ENCODE measurements around the gene HSDL2. TPM values are rescaled to one million over a fixed set of nuclear protein-coding genes. Genes with fewer than 3 reads are reported as not detected.
"Not testable (repeated sequence)": the region's sequence is repeated elsewhere in the genome, so short reads cannot be mapped to it uniquely, and the experiment has no call there.

Gene HSDL2
- total RNA-seq, 1 experiment from 2014 or later = 21.6 TPM

DNA sequence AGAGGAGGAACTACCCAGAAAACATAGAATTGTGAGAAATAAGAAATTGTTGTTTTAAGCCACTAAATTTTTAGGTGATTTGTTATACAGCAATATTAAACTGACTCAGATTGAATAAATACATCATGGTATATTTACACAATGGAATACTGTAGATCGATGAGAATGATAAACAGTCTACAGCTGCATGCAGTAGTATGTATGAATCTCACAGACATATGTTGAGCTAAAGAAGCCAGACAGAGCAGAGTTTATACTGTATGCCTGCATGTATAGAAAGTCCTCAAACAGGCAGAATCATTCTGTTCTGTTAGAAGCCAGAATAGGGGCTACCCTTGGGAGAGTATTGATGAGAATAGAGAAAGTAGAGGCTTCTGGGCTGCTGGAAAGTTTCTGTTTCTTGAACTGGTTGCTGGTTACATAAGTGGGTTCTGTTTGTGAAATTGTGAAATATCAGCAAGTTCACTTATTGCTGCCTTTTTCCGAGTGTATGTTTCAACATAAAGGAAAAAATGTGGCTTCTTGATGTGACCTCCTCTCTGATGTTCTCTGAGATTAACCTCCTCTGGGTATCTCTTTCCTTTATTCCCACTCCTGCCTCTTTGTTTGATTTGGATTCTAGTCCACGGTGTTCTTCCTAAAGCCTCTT, 116.3 kb downstream of the HSDL2 start:
- DNase-seq (ENCODE audit: low read depth) = no peak

DNA sequence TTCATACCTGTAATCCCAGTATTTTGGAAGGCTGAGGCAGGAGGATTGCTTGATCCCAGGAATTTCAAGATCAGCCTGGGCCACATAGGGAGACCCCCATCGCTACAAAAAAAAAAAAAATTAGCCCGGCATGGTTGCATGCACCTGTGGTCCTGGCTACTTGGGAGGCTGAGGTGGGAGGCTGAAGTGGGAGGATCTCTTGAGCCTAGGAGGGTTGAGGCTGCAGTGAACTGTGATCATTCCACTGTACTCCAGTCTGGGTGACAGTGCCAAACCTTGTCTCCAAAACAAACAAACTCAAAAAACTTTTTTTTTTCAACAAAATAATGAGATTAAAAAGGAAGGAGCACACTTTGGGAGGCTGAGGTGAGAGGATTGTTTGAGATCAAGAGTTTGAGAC, 120.9 kb downstream of the HSDL2 start:
- DNase-seq (ENCODE audit: low read depth) = no peak

DNA sequence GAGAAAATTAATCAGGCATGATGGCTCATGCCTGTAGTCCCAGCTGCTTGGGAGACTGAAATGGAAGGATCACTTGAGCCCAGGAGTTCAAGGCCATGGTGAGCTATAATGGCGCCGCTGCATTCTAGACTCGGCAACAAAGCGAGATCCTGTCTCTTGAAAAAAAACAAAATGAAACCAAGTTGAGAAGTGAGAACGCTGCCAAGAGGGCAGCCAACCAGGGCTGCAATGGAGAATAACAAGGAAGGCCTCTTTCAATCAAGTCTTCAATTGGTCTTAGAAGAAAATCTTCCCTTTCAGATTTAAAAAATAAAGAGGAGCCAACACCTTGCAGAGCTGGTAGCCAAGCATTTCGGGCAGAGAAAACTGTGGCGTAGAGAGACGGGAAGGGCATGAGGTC, 121.4 kb downstream of the HSDL2 start:
- no peak for DNase-seq (ENCODE audit: low read depth)

DNA sequence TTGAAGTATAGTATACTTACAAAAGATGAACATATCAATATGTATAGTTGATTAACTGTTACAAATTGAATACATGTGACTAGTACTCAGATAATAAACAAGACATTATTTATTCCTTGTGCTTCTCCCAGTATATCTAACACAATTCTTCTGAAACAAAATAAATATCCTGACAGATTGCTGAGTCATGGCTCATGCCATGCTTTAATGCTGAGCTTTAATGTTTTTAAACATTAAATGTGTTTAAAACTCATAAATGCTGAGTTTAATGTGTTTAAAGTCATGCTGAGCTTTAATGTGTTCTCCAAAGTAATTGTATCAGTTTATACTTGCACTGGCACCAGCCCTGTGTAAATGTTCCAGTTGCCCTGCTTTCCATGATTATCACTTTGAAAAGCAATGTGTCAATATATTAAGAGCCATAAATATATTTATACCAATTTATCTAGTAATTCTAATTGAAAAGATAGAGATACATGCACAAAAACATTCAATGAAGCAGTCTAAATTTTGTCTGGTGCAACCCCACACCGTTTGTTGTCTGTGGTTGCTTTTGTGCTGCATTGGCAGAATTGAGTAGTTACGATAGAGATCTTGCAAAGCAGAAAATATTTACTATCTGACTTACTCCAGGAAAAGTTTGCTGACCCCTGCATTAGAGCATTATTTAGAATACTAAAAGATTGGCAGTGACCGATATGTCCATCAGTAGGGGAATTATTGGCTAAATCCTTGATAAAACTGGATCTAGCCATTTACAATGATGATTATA, 122.5 kb downstream of the HSDL2 start:
- DNase-seq (ENCODE audit: low read depth) = no peak

DNA sequence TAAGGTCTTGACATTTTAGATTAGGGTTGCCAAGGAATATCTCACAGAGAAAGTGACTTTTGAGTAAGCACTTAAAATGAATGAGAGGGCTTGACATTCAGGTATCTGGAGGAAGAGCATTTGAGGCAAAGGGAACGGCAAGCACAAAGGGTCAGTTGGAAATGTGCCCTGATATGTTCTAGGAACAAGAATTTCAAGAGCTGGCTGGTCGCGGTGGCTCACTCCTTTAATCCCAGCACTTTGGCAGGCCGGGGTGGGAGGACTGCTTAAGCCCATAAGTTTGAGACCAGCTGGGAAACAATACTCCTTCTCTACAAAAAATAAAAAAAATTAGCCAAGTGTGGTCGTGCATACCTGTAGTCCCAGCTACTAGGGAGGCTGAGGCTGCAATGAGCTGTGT, 123.3 kb downstream of the HSDL2 start:
- DNase-seq (ENCODE audit: low read depth) = no peak

DNA sequence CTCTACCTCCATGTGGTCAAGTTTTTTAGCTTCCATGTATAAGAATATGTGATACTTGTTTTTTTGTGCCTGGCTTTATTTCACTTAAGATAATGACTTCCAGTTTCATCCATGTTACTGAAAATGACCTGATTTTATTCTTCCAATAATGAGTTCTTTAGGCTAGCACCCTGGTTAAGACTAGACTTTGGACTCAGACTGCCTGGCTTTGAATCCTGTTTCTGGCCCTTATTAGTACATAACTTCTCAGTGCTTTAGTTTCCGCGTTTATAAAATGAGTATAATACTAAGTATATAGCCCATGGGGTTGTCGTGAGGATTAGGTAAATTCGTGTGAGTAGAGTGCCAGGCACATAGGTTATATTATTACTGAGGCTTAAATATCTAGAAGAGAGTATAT, 125.2 kb downstream of the HSDL2 start:
- DNase-seq (ENCODE audit: low read depth) = no peak

DNA sequence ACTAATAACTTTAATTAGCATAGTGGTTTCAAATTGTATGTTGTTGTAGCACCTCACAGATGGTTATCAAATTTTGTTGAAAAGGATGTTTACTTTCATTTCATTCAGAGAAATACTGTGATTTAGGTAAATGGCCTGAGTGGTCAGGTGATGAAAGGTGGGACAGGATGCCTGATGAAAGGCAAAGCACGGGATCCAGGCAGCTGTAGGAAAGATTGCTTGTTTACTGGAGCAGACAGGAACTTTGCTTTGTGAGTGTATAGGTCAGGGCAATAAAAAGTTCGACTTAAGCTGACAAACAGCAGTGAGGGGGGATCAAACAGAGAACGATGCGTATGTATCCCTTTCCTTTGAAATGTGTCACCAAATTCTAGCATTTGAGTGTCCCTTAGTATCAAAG, 125.7 kb downstream of the HSDL2 start:
- no peak for DNase-seq (ENCODE audit: low read depth)

DNA sequence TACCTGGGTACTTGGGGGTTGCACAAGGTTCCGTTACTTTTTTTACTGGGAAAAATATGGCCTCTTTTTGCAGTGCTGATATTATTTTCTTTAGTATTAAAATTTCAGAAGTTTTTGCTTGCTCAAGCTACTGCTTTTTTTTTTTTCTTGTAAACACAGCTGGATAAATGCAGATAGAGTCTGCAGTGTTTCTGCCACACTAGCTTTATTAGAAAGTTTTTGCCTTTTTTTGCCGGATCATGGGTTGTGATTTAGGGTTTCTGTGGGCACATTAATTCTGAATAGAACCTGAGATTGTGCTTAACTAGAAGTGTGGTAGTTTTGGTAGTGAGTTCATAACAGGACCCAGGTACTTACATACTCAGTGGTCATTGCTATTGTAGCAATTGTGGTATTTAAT, 126.7 kb downstream of the HSDL2 start:
- DNase-seq (ENCODE audit: low read depth) = no peak

DNA sequence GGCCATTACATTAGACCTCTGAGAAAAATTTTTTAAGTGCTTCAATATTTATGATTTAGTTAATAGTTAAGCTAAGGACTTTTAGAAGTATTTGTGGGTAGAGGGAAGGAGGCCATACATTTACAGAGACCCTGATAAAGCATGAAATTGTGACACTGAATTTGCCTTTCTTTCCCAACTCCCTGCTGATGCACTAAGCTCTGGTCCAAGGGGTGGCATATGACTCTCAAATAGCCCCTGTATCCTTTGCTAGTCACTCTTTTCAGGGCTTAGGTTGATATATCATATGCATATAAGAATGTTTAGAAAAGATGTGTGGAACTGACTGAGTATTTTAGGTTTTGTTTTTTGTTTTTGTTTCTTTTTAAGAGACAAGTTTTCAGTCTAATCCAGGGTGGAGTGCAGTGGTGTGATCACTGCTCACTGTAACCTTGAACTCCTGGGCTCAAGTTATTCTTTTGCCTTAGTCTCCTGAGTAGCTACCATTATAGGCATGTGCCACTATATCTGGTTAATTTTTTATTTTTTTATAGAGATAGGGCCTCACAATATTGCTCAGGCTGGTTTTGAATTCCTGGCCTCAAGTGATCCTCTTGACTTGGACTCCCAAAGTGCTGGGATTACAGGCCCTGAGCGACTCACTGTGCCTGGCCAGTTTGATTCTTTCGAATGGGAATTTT, 127.2 kb downstream of the HSDL2 start:
- no peak for DNase-seq (ENCODE audit: low read depth)

DNA sequence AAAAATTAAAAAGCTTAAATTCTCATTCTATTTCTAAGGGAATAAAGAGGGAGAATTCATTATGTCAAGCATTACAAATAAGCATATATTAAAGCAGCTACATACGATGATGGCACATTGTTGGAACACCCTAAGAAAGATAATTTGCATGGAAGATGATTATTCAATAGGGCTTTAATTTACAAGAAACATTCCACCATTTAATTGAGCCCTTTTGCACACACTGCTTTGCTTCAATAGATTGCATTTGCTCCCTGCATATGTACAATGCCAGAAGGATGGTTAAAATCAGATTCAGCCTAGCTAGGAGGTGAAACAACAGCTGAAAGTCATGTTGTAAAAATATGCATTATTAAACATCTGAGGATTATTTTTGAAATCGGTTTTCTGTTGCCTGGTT, 128.5 kb downstream of the HSDL2 start:
- DNase-seq (ENCODE audit: low read depth) = no peak

DNA sequence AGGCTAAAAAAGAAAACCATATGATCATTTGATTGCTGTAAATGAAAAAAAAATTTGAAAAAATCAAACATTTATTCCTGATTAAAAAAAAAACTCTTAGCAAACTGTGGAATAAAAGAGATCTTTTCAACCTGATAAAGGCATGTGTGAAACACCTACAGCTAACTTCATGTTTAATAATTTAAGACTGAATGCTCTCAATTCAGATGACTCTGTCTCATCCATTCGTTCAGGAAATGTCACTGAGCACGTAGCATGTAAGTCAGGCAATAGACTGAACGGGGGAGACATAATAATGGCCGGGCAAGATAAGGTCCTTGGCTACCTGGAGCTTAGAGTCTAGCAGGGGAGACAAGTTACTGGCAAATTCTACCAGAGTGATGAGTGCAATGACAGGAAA, 132.5 kb downstream of the HSDL2 start:
- not testable (repeated sequence) for DNase-seq (ENCODE audit: low read depth)

DNA sequence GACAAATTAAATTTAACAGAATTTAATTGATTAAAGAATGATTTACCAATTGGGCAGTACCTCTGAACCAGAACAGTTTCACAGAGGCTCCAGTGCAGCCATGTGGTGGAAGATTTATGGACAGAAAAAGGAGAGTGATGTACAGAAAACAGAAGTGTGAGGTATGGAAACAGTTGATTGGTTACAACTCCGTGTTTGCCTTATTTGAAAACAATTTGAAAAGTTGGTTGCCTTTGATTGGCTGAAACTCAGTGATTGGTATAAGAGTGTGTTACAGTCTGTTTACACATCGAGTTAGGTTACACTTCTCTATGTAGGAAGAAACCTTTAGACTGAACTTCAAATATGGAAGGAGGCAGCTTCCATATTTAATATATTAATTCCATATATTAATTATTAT, 136.9 kb downstream of the HSDL2 start:
- no peak for DNase-seq (ENCODE audit: low read depth)

DNA sequence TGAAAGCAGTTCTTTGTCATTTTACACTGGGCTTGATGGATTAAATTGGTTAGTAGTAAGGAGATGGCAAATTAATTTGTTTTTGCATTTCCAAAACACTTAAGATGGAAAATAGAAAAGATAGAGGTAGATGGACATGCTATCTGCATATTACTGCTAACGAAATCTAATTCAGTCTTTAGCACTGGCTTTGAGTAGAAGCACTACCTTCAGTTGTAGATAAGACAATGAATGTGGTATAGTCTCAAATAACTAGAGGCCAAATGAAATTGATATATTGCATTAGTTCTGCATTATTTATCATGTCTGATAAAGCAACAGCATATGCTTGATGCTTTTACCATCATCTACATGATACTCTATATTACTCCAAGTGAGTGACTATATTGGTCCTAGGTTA, 140.2 kb downstream of the HSDL2 start:
- DNase-seq (ENCODE audit: low read depth) = no peak

DNA sequence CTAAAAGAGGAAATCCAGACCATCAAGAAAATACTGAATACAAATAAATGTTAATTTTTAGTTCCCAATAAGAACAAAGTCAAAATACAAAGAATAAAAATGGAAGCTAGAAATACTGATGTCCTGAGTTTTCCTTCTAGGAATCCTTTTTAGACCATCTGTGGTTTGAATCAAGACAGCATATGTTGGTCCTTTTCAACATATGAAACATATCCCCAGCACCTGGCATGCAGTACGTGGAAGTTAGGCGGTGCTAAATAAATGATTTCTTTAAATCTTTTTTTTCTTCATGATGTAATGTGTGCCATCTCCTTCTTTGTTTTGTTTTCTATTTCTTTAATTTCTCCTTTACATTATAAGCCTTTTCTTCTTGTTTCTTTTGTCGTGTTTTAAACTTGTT, 140.7 kb downstream of the HSDL2 start:
- no peak for DNase-seq (ENCODE audit: low read depth)

Other genes with a start within 250 kb of the HSDL2 start
- gene SUSD1, start 204.8 kb upstream of the HSDL2 start, total RNA-seq (2014; rRNA removed; shearing (Covaris generic)) = 1.2 and 2.1 TPM in 2 replicates
- 19.4 and 49.5 TPM in 2 replicates for gene PTBP3, start 46.5 kb upstream of the HSDL2 start, total RNA-seq (2014; rRNA removed; shearing (Covaris generic))
- 2.3 and 3.5 TPM in 2 replicates for gene KIAA1958, start 106.7 kb downstream of the HSDL2 start, total RNA-seq (2014; rRNA removed; shearing (Covaris generic))